ENCODE data around the gene CCR6.

The CCR6 gene

DNA sequence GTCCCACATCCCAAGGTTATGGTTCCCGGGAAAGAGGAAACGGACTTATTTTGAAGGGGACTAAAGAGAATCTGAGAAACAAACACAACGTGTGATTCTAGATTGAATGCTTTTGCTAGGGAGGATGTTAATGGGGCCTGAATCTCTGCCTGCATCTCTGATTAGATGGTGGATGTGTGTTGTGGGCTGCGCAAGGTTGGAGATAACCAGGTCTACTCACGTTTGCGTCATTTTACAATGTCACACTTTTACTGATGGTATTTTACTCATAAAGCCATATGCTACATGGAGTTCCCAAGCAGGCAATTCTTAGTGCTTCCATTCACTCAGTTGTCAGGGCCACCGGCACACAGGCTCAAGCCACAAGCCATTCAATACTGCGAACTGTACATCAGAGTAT, 23.2 kb upstream of the CCR6 start:
- DNase-seq = no peak

DNA sequence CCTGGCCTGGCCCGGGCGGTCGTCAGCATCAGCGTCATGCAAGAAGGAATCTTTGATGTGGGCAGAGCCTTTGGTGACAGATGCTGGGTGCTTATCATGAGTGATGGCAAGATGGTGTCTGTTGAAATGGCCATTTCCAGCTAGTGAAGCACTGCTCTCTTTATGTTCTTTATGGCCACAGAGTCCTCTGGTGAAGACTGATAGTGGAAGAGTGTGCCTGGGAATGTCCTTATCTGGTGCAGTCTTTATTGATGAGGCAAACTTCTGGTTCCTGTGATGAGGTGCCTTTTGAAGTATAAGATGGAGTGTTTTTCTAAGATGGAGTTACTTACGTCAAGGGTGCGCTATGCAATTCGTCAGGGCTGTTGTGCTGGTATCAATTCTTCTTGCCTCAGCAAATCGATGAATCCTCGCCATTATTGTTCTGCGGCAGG, 22.6 kb upstream of the CCR6 start:
- DNase-seq = no peak

DNA sequence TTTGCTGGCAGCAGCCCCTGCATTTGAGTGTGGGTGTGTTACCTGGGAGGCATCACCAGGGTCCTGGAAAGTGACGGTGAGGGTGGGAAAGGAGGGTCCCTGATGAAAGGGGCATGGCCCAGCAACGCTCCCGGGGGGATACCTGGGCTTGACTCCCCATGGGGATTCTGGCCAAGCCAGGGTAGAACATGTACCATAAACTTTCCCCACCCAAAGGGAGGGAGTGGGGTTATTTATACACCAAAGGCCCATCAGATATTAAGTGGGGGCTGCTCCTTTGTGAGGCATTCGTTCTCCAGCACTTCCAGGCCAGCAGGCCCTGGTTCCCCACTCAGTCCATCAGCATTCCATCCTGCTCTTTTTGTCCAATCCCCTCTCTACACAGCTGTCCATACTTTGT, 20.6 kb upstream of the CCR6 start:
- DNase-seq = no peak

DNA sequence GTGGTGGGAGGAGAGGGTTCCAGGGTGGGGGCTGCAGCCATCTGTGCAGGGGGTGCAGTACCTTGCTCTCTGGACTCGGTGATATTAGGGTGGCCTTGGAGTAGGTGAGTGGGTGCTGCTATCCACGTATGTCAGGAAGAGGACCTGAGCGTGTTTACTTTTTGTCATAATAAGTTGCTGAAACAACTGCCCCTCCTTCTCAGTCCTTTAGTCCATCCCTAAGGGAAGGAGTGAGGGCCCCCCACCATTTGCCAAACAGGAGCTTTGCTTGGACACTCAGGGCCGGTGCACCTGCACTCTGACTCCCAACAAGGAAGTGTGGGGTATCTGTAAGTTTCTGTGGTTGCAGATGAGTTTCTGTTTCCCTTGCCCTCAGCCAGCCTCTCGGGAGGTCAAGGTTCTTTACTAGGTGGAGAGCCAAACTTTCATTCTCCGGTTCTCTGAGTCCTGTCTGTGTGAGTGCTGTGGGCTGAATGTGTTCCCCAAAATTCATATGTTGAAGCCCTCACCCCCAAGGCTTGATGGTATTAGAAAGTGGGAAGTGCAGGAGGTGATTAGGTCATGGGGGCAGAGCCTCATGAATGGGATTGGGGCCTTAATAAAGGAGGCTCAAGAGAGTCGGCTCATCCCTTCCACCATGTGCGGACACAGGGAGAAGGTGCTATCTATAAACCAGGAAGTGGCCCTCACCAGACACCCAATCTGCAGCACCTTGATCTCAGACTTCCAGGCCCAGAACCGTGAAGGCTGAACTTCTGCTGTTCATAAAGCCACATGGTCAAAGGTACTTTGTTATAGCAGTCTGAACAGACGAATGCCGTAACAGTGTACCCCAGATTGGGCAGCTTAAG, 19.6 kb upstream of the CCR6 start:
- no peak for DNase-seq

DNA sequence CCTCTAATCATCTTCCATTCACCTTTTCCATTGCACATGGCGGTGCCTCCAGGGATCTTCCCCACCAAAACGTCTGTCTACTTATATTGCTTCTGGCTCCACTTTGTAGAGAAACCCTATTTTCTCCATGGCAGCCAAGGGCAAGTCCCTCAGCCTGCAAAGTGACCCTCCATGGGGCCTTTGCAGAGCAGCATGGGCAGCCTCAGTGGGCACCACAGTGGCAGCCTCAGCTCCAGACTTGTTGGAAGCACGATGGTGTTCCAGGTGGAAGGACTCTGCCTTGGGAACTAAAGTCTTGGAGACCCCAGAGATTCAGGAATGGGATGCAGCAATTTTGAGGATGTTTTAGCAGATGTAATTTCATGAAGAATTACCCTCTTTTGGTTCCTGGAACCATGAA, 18.5 kb upstream of the CCR6 start:
- DNase-seq = no peak

DNA sequence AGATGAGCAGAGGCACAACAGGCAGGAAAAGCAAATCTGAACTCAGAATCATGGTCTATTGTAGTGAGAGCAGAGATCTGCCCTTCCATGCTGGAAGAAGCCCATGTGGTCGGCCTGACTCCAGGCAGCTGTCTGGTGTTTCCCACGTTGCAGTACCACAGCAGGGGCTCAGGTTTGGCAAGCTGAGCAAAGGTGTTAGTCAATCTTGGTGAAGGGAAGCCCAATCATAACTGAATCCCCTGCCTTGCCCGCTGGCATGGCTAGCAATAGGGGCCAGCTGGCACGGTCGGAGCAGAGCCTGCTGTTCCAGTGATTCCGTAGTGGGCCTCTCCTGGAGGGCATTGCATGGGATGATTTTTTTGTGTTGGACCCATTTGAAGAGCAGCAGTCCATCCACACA, 17.8 kb upstream of the CCR6 start:
- no peak for DNase-seq

DNA sequence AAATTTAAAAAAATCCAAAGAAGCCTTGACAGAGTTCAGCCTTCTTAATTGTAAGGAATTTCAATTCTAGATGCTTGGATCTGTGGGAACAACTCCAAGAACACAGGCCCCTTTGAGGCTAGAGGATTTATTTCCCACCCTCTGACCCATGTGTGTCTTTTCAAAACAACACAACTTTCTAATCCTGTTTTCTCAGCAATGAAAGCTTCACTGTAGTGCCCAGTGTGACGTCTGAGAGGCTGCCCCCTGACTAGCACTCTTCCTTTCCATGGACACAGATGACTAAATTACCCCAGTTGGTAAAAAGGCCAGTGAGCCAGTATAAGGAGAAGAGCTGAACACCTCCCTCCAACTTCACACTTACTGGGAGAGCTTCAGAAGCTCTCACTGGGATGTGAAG, 16.5 kb upstream of the CCR6 start:
- DNase-seq = no peak

DNA sequence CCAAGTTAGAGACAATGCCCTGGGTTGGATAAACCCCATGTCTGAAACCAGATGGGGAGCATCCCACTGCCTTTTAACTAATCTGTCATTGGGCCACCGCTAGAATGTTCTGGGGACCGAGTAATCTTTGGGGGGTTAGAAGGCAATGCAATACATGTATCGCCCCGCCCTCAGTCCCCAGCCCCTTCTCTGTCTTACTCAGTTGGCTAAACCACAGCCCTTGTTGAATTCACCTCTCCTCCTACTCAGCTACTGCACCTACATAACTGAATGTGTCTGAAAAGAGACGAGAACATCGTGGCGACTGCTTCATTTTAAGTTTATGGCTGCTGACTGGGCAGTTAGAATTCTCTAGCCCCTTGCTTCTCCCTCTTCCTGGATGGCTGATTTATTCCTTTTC, 15.1 kb upstream of the CCR6 start:
- no peak for DNase-seq

DNA sequence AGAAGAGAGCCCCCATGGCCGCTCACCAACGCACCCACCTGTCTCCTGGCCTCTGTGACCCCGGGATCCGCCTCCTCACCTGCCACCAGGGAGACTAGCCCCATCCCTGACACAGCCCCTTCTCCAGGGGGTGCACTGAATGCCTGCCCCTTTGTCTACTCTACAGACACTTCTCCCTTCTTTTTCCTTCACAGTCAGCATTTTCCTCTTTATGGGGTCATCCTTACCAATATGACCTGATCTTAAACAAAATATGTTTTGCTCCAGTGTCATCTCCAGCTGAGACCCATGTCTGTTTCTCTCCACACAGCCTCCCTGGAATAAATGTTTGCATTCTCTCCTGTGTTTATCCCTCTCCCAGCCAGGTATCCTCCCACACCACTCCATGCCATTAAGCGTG, 14.6 kb upstream of the CCR6 start:
- no peak for DNase-seq

DNA sequence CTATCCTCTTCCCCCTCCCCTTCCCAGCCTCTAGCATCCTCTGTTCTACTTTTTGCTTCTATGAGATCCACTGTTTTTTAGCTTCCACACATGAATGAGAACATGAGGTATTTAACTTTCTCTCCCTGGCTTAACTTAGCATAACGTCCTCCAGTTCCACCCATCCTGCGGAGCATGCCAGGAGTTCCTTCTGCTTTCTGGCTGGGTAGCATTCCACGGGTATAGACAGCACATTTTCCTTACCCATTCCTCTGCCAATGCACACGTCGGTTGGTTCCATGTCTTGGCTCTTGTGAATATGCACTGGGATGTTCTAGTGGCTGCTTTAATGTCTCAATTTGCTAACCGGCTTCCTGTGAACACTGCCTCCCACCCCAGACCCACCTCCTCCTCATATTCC, 13.2 kb upstream of the CCR6 start:
- DNase-seq = no peak

DNA sequence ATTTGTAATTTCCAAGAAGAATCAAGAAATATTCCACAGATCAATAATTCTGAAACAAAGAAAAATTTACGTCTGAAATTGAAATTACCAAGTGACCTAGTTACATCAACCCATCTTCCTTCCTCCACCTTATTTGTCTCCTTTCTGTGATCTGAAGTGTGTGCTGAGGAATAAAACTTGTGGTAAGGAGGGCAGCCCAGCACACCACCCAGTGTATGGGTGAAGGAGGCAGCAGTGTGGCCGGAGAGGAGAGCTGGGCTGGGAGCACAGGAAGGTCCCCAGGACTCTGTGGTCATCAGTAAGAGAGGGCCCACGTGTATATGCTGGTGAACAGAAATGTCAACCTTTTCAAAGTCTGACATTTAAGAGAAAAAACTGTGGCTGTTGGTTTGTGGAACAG, 11.3 kb upstream of the CCR6 start:
- DNase-seq = no peak

DNA sequence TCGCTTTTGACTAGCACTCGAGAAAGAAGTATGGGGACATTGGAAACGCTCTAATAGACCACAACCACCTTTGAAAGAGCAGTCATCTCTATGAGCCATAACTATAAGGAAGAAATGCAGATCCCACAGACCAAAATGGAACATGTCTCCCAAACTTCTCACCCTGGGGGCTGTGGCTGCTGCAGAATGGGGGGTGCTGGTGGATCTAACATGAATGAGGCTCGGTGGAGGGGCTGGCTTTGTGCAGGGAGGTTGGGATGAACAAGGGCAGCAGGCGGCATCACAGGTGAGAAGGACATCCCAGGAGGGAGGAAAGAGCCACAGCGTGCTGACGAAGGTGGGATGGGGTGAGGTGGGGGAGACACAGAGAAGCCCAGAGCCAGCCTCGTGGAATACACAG, 10.5 kb upstream of the CCR6 start:
- no peak for DNase-seq

DNA sequence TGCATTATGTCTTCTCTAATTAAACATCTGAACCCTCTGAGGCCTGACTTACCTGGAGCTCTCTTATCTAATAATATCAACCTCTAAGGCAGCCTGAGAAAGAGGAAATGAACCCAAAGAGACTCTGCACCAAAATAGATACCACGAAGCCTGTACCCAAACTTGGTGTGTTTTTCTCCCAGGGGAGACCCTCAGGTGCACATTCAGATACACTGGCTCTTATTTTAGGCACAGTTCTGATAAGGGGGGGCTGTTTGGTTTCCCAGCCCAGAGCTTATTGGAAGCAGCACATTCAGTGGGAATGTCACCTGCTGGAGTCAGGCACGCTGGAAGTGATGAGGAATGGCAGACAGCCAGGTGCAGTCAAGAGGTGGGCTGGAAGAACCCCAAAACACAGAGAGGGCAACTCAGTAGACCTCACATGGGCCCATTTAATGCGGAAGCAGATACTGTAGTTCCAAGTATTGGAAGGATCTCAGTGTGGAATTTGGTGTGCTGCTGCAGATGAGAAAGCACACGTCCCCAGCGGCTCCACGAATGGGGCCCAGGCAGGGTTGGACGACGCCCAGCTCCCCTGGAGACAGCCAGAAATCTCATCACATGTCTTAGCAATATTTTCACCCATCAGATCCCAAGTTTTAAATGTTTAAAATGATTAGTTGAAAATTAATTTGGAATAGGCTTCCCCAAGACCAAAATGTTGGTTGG, 9.7 kb upstream of the CCR6 start:
- no peak for DNase-seq

DNA sequence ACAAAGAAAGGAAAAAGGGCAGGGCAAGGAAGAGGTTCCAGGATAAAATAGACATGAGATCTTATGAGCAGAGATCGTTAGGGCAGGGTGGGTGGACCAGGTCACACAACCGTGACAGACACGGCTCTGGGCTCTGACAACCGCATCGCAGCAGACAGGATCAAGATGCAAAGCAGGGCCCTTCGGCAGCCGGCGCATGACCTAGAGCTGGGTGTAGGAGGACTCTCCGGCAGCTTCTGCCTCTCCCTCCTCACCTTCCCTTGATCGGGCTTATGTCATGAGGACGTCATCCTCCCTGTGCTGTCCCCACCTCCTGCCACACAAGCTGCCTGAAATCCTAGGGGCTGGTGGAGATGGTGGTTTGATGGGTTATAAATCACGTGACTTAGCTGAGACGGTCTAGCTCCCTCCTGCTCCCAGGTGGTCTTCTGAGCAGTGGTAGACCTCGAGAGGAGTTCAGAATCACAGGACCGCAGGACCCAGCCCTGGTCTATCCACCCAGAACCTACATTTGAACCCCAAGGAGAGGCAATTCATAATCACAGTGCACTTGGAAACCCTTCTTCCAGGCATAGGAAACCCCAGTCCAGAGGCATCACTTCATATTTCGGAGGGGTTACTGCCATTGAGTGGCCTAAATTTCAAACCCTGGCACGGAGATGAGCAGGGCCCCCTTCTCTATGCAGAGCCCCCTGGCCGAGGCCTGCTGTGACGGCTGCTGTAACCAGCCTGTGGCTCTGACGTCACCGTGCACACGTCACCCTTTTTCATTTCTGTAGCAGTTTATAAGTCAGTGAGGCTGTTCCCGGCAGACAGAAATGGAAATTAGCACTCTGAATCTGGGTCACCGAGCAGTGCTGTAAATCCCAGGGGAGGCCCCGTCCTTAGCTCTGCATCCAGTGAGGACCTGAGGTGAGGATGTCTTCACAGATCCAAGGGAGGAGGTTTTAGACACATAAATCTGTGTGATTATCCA, 8.7 kb upstream of the CCR6 start:
- no peak for DNase-seq

DNA sequence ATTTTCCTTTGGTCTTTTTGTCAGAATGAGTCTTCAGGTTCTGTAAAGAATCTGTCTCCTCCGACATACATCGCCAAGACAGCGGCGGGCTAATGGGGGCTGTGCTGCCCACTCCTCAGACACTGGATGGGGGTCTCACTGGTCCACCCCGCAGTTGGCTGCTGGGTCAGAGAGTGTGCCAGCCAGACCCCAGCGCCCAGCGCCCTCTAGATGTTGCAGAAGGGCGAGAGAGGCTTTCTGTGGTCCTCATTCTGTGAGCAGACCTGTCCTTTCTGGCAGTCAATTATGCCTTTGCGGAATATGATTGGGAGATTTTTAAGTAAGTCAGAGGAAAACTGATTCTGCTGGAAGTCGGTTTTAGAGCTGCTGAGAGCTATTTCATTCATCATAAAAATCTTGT, 7.8 kb upstream of the CCR6 start:
- no peak for DNase-seq

DNA sequence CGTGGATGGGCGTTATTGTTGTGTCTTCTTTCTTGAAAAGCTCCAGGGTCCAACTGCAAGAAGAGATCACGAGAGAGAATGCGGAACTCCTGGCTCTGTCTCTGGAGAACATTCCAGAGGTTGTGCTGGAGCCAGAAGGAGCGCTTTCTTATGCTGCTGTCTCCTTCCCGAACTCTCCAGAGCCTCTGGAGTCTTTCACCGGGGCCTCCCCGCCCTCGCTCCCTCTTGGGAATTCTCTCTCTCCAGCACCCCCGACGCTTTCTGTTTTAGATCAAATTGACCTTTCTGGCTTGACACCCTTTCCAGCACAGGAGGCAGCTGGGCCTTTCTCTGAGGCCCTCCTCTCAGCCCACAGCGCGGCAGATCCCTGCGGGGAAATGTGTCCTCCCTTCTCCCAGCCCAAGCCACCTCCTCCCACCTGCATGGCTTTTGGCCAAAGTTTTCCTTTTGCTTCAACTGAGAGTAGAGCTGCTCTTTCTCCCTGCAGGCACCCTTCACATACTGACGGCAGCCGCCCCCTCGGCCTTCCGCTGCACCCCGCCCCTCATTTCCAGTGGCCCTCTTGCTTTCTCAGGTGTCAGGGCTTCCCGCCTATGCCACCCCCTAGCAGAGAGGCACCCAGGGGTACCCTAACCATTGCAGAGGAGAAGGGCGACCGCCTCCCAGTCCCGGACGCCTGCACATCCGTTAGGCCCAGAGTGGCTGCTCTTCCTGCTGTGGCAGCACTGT, 6.6 kb upstream of the CCR6 start:
- no peak for DNase-seq

DNA sequence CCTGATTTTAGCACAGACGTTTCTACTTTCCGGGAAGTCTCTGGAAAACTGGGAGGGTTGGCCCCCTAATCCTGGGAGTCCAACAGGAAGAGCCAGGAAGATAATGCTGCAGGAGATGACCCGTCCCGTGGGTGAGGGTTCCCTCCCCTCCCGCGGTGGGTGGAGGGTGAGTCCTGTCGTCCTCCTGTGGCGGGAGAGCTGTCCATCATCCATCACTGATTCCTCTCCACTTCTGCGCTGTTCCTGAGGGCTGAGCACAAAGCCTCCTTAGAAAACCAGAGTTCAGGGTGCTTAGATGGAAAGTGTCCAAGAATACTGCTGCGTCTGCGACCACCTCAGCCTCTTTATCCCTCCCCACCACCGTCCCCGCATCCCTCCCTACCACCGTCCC, 6.1 kb upstream of the CCR6 start:
- no peak for DNase-seq

DNA sequence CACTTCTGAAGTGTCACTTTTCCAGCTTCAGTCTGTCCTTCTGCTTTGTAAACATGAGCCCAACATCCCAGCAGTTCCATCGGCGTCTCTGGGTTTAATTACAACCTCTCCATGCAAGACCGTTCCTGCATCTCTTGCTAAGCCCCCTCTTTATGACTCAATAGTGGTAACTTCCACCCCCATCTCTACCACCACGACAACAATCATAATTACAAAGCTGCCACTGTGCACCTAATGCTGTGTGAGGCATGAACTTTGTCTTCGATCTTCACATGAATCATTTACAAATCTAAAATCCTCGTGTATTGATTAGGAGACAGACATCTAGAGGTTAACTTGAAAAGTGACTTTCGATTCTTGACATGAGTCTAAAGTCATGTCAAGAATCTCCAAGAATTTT, 4.9 kb upstream of the CCR6 start:
- DNase-seq = no peak

DNA sequence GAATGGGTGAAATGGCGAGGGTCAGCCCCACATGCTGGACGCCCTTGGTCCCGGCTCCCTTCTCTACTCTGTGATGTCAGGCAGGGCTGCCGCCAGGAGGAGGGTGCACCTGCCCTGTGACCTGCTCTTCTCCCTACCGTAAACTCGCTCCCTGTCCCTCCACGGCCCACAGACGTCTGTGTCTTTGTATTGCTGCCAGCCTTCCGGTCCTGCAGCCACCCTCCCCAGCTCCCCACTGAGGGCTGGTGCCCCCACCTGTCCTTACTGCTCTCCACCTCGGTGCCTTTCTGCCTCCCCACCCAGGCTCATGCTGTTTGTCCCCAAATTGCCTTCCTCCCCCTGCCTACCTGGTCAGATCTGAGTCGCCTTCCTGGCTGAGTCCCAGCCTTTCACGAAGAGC, 4.1 kb upstream of the CCR6 start:
- DNase-seq = no peak

DNA sequence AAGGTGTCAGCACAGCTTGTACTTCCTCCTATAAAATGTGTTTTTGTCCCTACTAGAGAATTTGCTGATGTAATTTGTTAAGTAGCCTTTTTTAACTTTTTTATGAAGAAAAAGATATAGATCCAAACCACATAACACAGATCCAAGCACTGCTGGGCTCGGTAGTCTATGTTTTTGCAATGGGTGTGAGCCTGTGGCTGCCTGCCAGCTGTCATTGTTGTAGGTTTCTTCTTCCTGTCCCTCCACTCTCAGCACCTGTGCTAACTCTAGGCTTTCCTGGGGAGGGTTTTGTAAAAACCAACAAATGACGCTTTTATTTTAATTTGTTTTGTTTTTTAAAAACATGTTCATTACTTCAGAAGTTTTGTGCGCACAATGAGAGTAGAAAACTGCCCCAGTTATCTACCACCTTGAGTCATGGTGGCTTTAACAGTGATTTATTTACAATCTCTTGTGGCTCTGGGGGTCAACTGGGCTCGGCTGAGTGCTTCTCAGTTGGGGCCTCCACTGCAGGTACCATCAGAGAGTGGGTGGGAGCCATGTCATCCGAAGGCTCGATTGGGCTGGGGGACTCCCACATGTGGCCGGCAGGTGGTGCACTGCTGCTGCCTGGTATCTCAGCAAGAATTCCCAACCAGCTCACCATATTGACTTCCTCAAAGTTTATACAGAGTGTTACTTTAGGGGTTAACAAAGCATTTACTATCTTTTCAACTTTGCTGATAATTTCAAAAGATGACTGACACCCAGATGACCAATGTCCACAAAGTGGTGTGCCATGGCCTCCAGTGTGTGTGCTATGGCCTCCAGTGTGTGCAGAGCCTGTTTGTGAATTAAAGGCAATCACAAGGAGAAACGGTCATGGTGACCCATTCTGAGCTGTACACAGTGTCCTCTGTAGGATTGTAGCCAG, 3.0 kb upstream of the CCR6 start:
- DNase-seq = peak in 2 of 4 experiments; percentile 9 to 24

DNA sequence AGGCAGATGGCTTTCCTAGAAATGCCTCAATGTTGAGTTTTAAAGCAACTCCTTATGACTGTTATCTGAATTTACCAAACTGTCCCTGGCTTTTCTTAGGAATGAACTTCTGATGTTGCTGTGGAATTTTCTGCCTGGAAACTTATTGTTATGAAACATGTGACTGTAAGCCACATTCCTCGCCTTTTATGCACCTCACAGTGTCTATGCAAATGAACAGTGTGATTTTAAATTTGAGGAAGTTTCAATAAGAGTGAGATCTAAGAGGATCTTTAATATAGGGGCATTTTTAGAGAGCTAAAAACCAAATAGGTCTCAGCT, 2.4 kb upstream of the CCR6 start:
- DNase-seq = no peak

DNA sequence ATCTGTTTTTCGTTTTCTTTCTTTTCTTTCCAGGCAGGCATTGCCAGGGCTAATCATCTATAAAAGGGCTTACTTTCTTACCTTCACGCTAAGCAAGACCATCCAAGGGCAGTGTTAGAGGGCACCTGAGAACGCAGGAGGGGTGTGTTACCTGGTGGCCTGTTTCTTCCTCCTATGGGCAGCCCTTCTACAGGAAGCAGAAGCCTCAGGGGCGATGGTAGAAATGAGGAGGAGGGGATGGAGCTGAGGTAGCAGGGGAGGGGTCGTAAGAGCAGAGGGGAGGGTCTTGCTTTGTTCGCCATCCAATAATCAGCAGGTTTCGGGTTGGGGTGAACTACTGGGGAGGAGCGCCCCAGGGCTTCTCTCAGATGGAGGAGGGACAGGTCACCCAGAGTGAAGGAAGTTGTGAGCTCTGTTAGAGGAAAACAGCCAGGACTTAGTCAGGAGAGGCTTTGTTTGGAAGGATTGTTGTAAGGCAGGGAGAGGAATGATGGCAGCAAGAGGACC, 1.5 kb upstream of the CCR6 start:
- no peak for DNase-seq
